Midbrain (tissue), 1 donor: ENCODE results near the gene CLASRP.
A peak's percentile ranks its signal among the peaks of the same experiment; 100 is the strongest.

Experiments
- DNase-seq: peaks from one replicate; lab custom pipeline; 2025; lab: John Stamatoyannopoulos, UW

CLASRP gene

GRCh38 chr19:45087531-45087930 is 48.7 kb downstream of the CLASRP start:
- no peak for DNase-seq

GRCh38 chr19:45090034-45090433 is 51.2 kb downstream of the CLASRP start:
- DNase-seq, result no peak

DNA sequence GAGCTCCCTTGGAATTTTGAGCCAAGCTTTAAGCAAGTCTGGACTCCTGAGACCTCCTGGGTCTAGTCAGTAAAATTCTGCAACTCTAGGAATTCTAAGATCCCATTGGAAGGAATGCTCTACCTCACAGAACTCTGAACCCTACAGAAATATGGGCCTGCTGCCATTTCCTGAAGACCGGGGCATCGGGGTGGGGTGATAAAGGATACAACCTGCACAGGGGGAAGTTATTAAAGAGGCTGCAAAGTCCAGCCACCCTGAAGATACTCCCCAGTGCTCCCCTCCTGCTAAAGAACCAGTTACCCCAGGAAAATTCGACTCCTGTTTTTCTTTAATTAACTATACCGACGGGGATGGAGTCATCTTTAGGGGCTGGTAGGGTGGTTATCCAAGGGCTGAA is 51.8 kb downstream of the CLASRP start:
- no peak for DNase-seq

DNA sequence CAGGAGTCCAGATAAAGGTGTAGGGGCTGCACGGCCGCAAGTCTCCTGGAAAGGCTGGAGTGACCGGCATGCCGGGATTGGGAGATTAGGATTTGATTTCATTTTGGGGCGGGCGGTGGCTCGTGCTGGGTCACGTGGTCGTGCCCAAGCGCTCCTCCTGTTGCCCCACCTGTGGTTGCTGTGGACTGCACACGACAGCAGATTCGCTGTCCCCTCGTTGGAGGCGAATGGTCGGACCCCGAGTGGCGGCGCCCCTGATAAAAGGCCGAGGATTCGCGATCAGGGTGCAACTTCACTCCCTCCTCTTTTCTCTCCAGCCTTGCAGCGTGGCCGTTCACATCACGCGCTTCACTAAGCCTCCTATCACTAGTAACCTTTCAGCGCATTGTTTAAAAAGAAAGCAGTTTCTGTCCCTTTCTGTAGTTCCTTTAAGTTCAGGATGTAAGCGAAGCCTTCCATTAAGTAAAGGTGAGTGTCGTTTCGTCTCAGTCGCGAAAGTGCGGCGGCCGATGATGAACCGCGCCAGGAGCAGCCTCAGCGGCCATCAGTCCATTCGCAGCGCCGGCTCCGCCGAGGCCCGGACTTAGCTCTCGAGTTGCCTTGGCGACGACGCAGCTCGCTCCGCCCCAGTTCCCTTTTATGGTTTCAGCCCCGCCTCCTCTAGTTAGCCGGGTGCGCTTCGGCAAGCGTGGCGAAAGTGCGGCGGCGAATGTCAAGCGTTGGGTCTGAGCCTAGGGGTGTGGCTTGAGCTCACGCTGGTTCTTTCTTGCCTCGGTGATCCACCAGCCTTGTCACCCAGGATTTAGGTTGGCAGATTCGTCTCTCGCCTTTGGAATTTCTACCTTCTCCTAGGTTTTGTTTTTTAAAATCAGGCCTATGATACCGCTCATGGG is 52.4 kb downstream of the CLASRP start:
- DNase-seq, result peak; percentile 99

DNA sequence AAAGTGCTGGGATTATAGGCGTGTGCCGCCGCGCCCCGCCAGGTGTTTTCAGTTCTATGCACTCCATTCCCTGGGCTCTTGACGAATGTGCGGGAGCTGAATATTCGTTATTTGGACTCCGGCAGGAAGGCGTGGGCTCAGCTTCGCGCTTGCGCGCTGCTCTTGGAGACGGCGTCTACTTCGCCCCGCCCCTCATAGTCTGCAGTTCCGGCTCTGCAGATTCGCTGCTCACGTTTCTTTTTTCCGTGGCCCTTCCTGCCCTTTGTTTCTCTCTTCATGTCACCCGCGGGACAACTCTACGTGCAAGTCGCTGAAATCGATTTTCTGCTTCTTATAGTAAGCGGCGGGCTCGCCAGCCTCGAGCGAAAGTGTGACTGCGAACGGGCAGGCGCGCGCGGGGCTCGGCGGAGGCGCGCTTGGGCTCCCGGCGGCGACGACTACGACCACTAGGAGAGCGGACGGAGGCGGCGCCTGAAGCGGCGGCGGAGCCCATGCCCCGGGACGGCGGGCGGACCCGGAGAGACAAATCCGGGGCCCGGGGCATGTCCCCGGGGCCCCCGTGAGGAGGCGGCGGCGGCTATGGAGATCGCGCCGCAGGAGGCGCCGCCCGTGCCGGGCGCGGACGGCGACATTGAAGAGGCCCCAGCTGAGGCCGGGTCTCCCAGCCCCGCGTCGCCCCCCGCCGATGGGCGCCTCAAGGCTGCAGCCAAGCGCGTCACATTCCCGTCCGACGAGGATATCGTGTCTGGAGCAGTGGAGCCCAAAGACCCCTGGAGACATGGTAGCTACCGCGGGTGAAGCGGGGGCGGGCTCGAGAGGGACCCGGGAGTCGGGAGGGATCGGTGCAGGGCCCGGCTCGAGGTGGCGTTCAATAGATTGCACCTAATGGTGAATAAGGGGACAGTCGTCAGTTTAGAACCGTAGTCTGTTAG is 54.2 kb downstream of the CLASRP start, which contains the start of gene PPP1R37:
Gene PPP1R37 (plus strand): TSS at position 433 of the 932 bp plus-strand sequence. CDS start 147 bp downstream, at position 580.
- DNase-seq, result peak; percentile 95

DNA sequence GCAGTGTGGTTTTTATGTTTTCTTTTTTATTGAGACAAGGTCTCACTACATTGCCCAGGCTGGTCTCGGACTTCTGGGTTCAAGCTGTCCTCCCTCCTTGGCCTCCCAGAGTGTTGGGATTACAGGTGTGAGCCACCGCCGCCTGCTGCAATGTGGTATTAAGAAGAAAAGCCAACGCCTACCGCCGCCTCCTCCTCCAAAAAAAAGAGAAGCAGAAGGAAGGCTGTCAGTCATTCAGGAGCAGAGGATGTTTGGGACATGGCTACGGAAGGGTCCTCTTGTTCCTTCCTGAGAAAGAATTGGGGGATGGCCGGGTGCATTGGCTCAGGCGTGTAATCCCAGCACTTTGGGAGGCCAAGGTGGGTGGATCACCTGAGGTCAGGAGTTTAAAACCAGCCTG is 55.3 kb downstream of the CLASRP start:
- DNase-seq, result no peak

DNA sequence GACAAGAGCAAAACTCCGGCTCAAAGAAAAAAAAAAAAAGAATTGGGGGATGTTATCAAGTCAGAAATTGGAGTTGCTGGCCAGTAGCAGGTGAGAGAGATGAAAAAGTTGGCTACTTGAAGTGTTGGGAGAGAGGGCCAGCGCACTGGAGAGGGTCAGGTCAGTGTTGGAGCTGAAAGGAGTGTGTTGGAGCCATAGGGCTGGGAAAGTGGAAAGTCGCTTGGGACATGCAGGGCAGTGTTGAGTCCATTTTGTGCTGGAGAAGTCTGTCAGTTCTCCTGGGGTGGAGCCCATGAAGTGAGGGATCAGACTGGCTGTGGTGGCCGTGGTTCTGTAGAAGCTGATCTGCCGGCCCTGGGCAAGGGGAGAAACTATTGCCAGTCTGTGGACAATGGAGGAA is 55.9 kb downstream of the CLASRP start:
- DNase-seq, result no peak

DNA sequence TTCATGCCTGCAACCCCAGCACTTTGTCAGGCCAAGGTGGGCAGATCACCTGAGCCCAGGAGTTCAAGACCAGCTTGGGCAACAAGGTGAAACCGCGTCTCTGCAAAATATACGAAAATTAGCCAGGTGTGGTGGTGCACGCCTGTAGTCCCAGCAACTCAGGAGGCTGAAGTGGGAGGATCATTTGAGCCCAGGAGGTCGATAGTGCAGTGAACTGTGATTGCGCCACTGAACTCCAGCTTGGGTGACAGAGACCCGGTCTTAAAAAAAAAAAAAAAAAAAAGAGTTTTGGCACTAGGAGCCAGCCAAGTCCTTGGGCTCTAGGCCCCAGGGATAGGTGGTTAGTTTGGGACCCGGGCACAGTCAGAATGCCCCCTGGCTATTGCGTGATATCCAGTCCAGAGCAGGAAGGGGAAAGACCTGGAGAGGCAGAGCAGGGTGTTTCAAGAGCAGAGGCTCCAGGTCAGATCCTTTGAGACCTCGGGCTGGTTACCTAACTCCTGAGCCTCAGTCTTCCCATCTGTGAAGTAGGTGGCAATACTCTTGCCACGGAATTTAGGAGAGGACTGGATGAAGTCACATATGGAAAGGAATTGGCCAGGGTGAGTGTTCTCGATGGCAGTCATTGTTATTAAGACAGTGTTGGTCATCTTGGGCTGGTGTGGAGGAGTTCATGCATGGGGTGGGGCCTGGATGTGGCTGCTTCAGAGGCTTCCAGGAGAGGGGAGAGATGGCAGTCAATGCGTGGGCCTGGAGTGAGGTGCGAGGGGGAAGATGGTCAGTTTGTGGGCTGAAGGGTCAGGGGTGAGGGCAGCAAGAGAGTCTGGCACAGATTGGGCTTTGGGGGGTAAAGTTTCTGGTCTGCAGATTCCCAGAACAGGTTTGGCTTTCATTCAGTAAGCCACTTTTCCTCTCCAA is 56.9 kb downstream of the CLASRP start:
- no peak for DNase-seq

GRCh38 chr19:45096700-45097099 is 57.9 kb downstream of the CLASRP start:
- no peak for DNase-seq

GRCh38 chr19:45097450-45097775 is 58.6 kb downstream of the CLASRP start:
- no peak for DNase-seq

DNA sequence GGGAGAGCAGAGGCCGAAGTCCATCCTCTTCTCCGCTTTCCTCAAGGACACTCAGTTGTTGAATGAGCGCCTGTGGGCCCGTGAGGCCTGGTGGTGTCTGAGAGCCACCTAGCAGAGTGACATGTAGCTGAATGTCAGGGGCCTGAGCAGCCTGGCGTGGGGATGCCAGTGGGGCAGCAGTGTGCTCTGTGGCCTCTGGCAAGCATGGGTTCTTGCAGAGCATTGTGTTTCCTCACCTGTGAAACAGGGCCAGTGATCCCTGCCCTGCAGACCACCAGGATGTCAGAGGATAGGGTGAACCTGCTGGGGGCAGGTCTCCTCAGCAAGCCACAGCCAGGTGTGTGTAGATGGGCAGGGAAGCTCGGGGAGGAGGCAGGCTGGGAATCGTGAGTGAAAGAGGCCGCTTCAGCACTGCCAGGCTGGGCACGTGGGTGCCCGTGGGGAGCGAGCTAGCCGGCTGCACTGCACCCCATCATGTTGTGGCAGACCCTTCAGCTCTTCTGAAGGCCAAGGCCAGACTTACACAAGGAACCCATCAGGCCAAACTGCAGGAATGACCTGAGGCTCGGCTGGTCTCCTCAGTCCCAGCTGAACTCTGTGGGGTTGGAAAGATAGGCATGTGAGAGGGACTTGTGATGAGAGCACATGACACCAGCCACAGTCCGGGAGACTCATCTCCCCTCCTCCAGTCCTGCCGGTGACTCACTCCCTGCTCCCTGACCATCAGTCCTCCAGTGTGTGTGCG is 59.1 kb downstream of the CLASRP start:
- peak; percentile 45 for DNase-seq

DNA sequence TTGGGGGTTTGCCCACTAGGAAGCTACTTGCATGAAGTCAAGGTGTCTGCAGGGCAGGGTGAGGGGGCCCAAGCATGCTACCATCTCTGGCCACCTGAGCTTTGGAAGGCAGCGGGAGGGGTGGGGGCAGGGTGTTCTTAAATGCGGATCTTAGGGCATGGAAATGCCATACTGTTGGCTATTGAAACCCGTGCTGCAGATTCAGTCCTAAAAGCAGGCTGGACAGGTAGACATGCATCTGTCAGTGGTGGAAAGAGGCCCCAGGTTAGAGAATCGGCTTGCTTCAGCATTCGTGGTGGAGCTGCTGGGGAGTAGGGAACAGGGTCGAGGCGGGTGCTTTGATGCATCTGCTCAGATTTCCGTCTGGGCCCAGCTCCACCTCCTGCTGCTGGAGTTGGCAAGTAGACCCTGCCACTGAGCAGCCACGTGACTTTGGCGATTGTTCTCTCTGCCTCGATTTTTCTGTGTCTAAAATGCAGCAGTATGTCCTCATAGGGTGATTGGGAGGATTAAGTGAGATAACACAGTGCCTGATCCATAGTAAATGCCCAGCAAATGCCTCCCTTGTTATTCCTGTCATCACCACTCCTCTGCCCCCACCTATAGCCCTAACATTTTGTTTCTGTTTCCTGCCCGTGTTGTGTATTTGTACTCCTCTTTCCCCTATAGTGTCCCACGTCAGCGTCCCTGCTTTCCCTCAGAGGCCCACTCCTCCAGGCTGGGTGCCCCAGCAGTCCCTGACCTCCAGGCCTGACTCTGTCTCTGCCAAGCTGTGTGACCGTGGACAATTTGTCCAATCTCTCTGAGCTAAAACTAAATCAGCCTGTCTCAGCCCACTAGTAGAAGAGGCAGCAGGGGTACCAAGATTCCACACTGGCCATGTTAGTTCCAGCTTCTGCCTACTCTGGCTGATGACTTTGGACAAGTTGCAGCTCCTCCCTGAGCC is 59.9 kb downstream of the CLASRP start:
- DNase-seq, result peak; percentile 73

DNA sequence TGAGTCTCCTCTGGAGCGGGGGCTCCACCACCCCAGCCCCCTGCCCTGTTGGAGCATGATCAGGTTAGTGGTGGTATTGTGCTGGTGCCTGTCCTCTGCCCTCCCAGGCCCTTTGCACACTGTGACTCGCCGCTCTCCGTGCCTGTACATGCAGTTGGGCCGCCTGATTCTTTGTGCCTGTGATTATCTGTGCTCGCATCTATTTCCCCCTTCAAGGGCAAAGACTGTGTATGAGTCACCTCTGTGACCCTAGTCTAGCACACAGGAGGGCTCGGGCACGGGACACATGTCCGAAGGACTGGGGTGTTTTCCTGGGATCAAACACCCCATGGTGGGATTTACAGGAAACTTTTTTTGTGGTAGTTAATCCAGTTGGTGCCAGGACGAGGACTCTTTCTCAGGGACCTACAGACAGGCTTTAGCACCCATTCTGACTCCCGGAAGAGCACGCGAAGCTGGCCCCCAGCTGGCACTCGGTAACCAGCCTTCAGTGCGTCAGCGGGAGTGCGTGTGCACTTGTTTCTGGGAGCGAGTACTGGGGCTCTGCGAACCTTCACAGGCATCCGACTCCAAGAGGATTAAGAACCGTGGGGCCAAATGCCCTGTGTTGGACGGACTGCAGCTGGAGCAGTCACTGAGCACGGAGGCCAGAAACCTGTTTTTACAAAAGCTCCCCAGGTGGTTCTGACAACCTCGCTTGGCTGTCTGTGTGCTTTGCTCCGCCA is 60.8 kb downstream of the CLASRP start:
- peak; percentile 44 for DNase-seq

DNA sequence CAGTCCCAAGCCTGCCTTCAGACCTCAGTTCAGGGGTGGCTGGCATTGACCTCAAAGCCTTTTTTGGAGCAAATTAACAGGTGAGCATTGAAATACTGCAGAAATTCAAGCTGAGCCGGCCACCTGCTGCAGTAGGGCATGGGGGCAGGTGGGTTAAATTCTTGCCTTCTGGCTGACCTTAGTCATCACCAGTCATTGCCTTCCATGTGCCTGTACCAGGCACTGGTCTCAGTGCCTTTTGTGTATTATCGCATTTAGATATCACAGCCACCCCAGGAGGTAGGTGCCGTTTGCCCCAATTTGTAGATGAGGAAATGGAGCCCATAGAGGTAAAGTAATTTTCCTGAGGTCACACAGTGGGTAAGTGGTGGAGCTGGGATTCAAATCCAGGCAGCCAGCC is 61.4 kb downstream of the CLASRP start:
- no peak for DNase-seq

DNA sequence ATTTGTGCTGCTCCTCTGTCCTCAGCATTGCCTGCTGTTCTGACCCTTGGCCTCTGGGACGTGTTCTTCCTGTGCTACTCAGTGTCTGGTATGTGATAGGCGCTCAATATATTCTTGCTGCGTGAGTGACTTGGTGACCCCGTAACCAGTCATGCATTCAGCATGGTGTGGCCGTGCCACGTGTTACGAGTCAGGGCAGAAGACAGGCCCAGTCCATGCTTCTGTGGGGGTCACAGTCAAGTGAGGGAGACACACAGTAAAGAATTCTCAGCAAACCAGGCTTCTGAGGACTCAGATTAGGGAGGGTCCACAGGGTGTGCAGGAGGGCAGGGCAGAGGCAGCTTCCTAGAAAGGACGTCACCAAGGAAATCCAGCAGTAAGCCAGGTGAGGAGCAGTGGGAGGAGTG is 62.0 kb downstream of the CLASRP start:
- DNase-seq, result no peak

DNA sequence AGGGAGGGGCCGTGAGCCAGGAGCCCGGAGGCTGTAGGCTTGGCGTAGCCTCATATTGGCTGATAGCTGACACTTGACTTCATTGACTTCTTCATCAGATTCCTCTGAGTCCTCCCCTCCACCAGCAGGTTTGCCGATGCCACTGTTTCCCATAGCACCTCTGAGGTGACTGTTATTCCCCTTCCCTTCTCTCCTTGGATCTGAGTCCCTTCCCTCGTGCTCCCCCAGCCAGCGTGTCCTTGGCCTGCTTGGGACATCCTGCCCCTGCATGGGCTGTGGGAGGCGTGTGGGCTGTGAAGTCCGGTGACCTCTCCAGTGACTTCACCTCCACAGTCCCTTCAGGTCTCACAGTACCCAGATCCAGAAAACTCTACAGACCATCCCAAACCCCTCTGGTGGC is 63.0 kb downstream of the CLASRP start:
- DNase-seq, result no peak

- no peak for DNase-seq
Observed at GRCh38 chr19:45102481-45102880, 63.6 kb downstream of the CLASRP start.

DNA sequence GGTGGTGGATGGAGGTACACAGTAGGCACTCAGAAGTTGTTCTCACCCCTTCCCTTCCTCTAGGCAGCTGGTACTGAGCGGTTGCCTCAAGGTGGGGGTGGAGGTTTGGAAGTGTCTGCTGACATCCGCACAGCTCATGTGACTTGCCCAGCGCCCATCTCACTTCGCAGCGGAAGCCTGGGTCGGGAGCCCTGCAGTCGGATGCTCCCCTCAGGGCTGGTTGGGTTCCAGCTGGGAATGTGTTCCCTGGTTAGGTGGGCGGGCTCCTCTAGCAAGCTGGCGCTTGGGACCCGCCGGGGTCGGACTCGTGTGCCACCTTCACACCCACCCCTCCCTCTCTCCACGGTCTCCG is 64.3 kb downstream of the CLASRP start:
- DNase-seq, result no peak
